ENCODE results near the gene RAB3IL1. TPM values are rescaled to one million over a fixed set of nuclear protein-coding genes. Genes with fewer than 3 reads are reported as not detected.

RAB3IL1 gene
- total and polyA plus RNA-seq, 2 of the 13 experiments (the other 11 are each of a cell fraction or from before 2014, with no cell fraction given) = 1.2 to 2.0 TPM

- TF ChIP-seq, protein P1, sequence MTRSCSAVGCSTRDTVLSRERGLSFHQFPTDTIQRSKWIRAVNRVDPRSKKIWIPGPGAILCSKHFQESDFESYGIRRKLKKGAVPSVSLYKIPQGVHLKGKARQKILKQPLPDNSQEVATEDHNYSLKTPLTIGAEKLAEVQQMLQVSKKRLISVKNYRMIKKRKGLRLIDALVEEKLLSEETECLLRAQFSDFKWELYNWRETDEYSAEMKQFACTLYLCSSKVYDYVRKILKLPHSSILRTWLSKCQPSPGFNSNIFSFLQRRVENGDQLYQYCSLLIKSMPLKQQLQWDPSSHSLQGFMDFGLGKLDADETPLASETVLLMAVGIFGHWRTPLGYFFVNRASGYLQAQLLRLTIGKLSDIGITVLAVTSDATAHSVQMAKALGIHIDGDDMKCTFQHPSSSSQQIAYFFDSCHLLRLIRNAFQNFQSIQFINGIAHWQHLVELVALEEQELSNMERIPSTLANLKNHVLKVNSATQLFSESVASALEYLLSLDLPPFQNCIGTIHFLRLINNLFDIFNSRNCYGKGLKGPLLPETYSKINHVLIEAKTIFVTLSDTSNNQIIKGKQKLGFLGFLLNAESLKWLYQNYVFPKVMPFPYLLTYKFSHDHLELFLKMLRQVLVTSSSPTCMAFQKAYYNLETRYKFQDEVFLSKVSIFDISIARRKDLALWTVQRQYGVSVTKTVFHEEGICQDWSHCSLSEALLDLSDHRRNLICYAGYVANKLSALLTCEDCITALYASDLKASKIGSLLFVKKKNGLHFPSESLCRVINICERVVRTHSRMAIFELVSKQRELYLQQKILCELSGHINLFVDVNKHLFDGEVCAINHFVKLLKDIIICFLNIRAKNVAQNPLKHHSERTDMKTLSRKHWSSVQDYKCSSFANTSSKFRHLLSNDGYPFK (CRISPR knock-in tag; IDR thresholded peaks at IDR 0.05; ENCODE audit: borderline replicate concordance) = no peak
- TF ChIP-seq, protein P2, sequence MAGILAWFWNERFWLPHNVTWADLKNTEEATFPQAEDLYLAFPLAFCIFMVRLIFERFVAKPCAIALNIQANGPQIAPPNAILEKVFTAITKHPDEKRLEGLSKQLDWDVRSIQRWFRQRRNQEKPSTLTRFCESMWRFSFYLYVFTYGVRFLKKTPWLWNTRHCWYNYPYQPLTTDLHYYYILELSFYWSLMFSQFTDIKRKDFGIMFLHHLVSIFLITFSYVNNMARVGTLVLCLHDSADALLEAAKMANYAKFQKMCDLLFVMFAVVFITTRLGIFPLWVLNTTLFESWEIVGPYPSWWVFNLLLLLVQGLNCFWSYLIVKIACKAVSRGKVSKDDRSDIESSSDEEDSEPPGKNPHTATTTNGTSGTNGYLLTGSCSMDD (CRISPR knock-in tag; IDR thresholded peaks at IDR 0.05) = no peak
- TF ChIP-seq ARNT (IDR thresholded peaks at IDR 0.05) (no peak), KLF6 (CRISPR knock-in tag; IDR thresholded peaks at IDR 0.05) (no peak)
These were observed 22.2 kb downstream of the RAB3IL1 start (continued) for GRCh38 chr11:61895046-61895717.

DNA sequence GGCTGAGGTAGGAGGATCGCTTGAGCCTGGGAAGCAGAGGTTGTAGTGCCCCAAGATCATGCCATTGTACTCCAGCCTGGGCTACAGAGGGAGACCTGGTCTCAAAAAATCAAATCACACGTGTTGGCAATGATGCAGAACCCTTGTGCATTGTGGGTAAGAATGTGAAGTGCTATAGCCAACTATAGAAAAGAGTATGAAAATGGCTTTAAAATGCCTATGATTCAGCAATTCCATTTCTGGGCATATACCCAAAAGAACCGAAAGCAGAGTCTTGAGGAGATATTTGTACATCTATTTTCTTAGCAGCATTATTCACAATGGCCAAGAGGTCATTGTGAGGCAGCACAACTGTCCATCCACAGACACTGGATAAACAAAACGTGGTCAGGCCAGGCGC, 23.4 kb downstream of the RAB3IL1 start:
- Histone ChIP-seq H3K9me3 (ENCODE audit: low read length) (no peaks in the 10 kb centered on the region), H2AFZ (ENCODE audit: low read length) (no peak overlapping the region), H3K4me1 (ENCODE audit: insufficient read depth, low read length) (peaks cover 21% of the 10 kb centered on the region), H3K9ac (ENCODE audit: insufficient read depth, low read depth, low read length) (no peak overlapping the region), H3K27ac (ENCODE audit: extremely low read length, insufficient read depth, low read length) (no peak overlapping the region), H3K4me2 (ENCODE audit: low read depth, low read length) (no peak overlapping the region), H3K36me3 (replicated peaks in 1 of 2; ENCODE audit: control insufficient read depth in 1 of 2, insufficient read depth in 2 of 2, low read length in 2 of 2) (no peaks in the 10 kb centered on the region), H4K20me1 (ENCODE audit: insufficient read depth, low read length) (no peaks in the 10 kb centered on the region), H3K27me3 (ENCODE audit: control insufficient read depth in 1 of 2, insufficient read depth in 2 of 2, low read length in 2 of 2) (no peaks in the 10 kb centered on the region), H3K4me3 (replicated peaks in 1 of 3; ENCODE audit: insufficient read depth in 1 of 3, low read depth in 2 of 3, low read length in 3 of 3) (no peak overlapping the region), H3K79me2 (ENCODE audit: insufficient read depth, low read length) (no peaks in the 10 kb centered on the region)
- TF ChIP-seq, protein P3, sequence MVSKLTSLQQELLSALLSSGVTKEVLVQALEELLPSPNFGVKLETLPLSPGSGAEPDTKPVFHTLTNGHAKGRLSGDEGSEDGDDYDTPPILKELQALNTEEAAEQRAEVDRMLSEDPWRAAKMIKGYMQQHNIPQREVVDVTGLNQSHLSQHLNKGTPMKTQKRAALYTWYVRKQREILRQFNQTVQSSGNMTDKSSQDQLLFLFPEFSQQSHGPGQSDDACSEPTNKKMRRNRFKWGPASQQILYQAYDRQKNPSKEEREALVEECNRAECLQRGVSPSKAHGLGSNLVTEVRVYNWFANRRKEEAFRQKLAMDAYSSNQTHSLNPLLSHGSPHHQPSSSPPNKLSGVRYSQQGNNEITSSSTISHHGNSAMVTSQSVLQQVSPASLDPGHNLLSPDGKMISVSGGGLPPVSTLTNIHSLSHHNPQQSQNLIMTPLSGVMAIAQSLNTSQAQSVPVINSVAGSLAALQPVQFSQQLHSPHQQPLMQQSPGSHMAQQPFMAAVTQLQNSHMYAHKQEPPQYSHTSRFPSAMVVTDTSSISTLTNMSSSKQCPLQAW (CRISPR knock-in tag; IDR thresholded peaks at IDR 0.05) = no peak
- TF ChIP-seq ZMYM3 (CRISPR knock-in tag; IDR thresholded peaks at IDR 0.05) (no peak), THAP8 (CRISPR knock-in tag; IDR thresholded peaks at IDR 0.05; ENCODE audit: borderline replicate concordance) (no peak), MTF2 (CRISPR knock-in tag; IDR thresholded peaks at IDR 0.05; ENCODE audit: borderline replicate concordance) (no peak), ZNF567 (CRISPR knock-in tag; IDR thresholded peaks at IDR 0.05; ENCODE audit: borderline replicate concordance) (no peak), HNF4A (CRISPR knock-in tag; IDR thresholded peaks at IDR 0.05) (no peak), ZNF616 (CRISPR knock-in tag; IDR thresholded peaks at IDR 0.05; ENCODE audit: low read depth) (no peak), NRL (CRISPR knock-in tag; IDR thresholded peaks at IDR 0.05; ENCODE audit: borderline replicate concordance) (no peak), RCOR2 (CRISPR knock-in tag; IDR thresholded peaks at IDR 0.05) (no peak), ZNF777 (CRISPR knock-in tag; IDR thresholded peaks at IDR 0.05) (no peak), MAF1 (CRISPR knock-in tag; IDR thresholded peaks at IDR 0.05; ENCODE audit: borderline replicate concordance) (no peak)
- TF ChIP-seq, protein P4, sequence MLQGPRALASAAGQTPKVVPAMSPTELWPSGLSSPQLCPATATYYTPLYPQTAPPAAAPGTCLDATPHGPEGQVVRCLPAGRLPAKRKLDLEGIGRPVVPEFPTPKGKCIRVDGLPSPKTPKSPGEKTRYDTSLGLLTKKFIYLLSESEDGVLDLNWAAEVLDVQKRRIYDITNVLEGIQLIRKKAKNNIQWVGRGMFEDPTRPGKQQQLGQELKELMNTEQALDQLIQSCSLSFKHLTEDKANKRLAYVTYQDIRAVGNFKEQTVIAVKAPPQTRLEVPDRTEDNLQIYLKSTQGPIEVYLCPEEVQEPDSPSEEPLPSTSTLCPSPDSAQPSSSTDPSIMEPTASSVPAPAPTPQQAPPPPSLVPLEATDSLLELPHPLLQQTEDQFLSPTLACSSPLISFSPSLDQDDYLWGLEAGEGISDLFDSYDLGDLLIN (CRISPR knock-in tag; IDR thresholded peaks at IDR 0.05; ENCODE audit: borderline replicate concordance) = no peak
- no peak for ATAC-seq
- POLR2A ChIA-PET = no interaction called here
- 34% methylated on average over 5 of the region's 5 CpGs for WGBS (ENCODE audit: low lambda C conversion rate)
- in situ Hi-C loops (cut with HindIII; ENCODE audit: extremely low pct_ligation_motif_present, low pct_unique_long_range_greater_than_20kb) (no loop called here), intact Hi-C loops (cut with micrococcal nuclease; ENCODE audit: unreplicated experiment) (no loop called here)
- FAIRE-seq = no peak
- BruUV-seq (replicated peaks) = no TSS peak
- DNase-seq (ENCODE audit: low spot score) = no peak
- CTCF ChIA-PET (ENCODE audit: low intra/inter-chr PET ratio, low total read pairs) = no interaction called here
